Measurements from ENCODE around the gene PLA2G2D.

DNA sequence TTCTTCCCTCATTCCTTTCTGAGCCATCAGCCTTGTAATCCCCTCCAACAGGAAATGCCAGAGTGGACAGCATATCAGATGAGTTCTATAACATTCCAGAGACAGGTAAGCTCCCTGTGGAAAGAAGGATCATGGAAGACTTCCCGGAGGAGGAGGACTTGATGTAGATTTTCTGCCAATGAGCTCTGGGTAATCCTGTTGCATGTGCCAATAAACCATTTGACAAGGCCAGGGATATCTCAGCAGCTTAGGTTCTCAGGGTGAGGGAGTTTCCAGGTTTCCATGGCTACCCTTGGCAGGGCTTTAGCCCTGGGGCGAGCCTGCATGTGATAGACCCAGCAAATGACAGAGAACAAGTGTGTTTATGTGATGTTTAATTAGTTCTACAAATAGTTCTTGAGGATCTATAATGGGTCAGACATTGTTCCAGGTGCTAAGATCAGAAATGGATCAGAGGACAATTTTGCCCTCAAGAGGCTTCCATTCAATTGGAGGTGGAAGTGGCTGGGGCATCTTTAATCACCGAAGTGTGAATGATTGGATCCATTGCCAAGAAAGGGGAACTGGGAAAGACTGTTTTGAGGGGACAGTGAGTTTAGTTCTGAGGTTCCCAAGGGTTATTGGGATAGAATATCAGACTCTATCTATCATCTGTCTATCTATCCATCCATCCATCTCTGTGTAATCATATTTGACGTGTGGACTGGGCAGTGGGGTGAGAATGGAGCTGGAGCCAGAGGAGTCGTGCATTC lies 42.5 kb downstream of the PLA2G2D start:
- TF ChIP-seq, protein P1, sequence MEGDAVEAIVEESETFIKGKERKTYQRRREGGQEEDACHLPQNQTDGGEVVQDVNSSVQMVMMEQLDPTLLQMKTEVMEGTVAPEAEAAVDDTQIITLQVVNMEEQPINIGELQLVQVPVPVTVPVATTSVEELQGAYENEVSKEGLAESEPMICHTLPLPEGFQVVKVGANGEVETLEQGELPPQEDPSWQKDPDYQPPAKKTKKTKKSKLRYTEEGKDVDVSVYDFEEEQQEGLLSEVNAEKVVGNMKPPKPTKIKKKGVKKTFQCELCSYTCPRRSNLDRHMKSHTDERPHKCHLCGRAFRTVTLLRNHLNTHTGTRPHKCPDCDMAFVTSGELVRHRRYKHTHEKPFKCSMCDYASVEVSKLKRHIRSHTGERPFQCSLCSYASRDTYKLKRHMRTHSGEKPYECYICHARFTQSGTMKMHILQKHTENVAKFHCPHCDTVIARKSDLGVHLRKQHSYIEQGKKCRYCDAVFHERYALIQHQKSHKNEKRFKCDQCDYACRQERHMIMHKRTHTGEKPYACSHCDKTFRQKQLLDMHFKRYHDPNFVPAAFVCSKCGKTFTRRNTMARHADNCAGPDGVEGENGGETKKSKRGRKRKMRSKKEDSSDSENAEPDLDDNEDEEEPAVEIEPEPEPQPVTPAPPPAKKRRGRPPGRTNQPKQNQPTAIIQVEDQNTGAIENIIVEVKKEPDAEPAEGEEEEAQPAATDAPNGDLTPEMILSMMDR (IDR thresholded peaks at IDR 0.05) = no peak
- TF ChIP-seq POLR2A (IDR thresholded peaks at IDR 0.05) = no peak
